Mesenchymal stem cell (in vitro differentiated cells and primary cell): ENCODE results near the gene AGPAT1.
A peak's percentile ranks its signal among the peaks of the same experiment; 100 is the strongest.
"Not testable (repeated sequence)": the region's sequence is repeated elsewhere in the genome, so short reads cannot be mapped to it uniquely, and the experiment has no call there.

Experiments used
- DNase-seq: peaks from one replicate; pipeline ENCODE4 v3.0.0-alpha.2; 2013
- H2AFZ ChIP-seq: one replicate; pipeline ENCODE4 v1.6.1; 2013; ENCODE audit warnings: low read depth, mild to moderate bottlenecking, control low read depth, inconsistent platforms, low read length, moderate library complexity
- H2AK5ac ChIP-seq: 2 replicates; pipeline ENCODE4 v1.6.1; 2013; ENCODE audit warnings: low read length, moderate library complexity, mild to moderate bottlenecking, inconsistent platforms; ENCODE audit not compliant: severe bottlenecking
- H2BK120ac ChIP-seq: one replicate; pipeline ENCODE4 v1.6.1; 2013; ENCODE audit warnings: low read depth, mild to moderate bottlenecking, inconsistent platforms, low read length, moderate library complexity
- H2BK12ac ChIP-seq, 2 experiments: one replicate each; pipeline ENCODE4 v1.6.1; 2013; ENCODE audit warnings: inconsistent platforms in 2 of 2, low read length in 2 of 2, mild to moderate bottlenecking in 2 of 2, moderate library complexity in 2 of 2, control low read depth in 1 of 2
- H2BK15ac ChIP-seq: one replicate; pipeline ENCODE4 v1.6.1; 2013; ENCODE audit warnings: mild to moderate bottlenecking, low read depth, inconsistent platforms; ENCODE audit not compliant: poor library complexity, severe bottlenecking
- H2BK5ac ChIP-seq: 2 replicates; pipeline ENCODE4 v1.6.1; 2013; ENCODE audit warnings: low read depth, mild to moderate bottlenecking, low read length, control low read depth, inconsistent platforms; ENCODE audit not compliant: poor library complexity, severe bottlenecking
- H3K14ac ChIP-seq, 2 experiments: one replicate each; pipeline ENCODE4 v1.6.1; 2013; ENCODE audit warnings: inconsistent platforms in 2 of 2, low read length in 2 of 2, control low read depth in 1 of 2, mild to moderate bottlenecking in 1 of 2, moderate library complexity in 1 of 2
- H3K18ac ChIP-seq, 2 experiments: one replicate each; pipeline ENCODE4 v1.6.1; 2013; ENCODE audit warnings: inconsistent platforms in 2 of 2, low read length in 2 of 2, control low read depth in 1 of 2, low read depth in 1 of 2, mild to moderate bottlenecking in 1 of 2
- H3K23ac ChIP-seq, 2 experiments: one replicate each; pipeline ENCODE4 v1.6.1; 2013; ENCODE audit warnings: inconsistent platforms in 2 of 2, low read length in 2 of 2, mild to moderate bottlenecking in 2 of 2, moderate library complexity in 2 of 2, control low read depth in 1 of 2
- H3K27ac ChIP-seq: 2 replicates; pipeline ENCODE4 v1.5.1; 2013; ENCODE audit warnings: mild to moderate bottlenecking, moderate library complexity, low read length, control low read depth, inconsistent platforms; ENCODE audit not compliant: poor library complexity, severe bottlenecking
- H3K27me3 ChIP-seq, 2 experiments: 2 replicates each; pipeline versions ENCODE4 v1.6.1 to v1.7.0; 2013; ENCODE audit warnings: low read length in 2 of 2, mild to moderate bottlenecking in 2 of 2, moderate library complexity in 2 of 2, control low read depth in 1 of 2, inconsistent platforms in 1 of 2; ENCODE audit not compliant: control insufficient read depth in 1 of 2, insufficient read depth in 1 of 2
- H3K36me3 ChIP-seq, 2 experiments: 2 replicates each; pipeline versions ENCODE4 v1.6.1 to v1.7.0; 2013; ENCODE audit warnings: low read length in 2 of 2, control low read depth in 1 of 2, inconsistent platforms in 1 of 2, low read depth in 1 of 2, mild to moderate bottlenecking in 1 of 2; ENCODE audit not compliant: insufficient read depth in 2 of 2, control insufficient read depth in 1 of 2
- H3K4ac ChIP-seq, 2 experiments: one replicate each; pipeline ENCODE4 v1.6.1; 2013; ENCODE audit warnings: inconsistent platforms in 2 of 2, low read length in 2 of 2, mild to moderate bottlenecking in 2 of 2, moderate library complexity in 2 of 2, control low read depth in 1 of 2, low read depth in 1 of 2
- H3K4me1 ChIP-seq: 2 replicates; pipeline ENCODE4 v1.6.1; 2013; ENCODE audit warnings: low read depth, low read length, control low read depth; ENCODE audit not compliant: control insufficient read depth, insufficient read depth
- H3K4me2 ChIP-seq: 2 replicates; pipeline ENCODE4 v1.6.1; 2013; ENCODE audit warnings: low read length, mild to moderate bottlenecking, inconsistent platforms; ENCODE audit not compliant: poor library complexity, severe bottlenecking
- H3K4me3 ChIP-seq, 2 experiments: 2 replicates each; pipeline versions ENCODE4 v1.5.1 to v1.7.0; 2013; ENCODE audit warnings: low read length in 2 of 2, mild to moderate bottlenecking in 2 of 2, control low read depth in 1 of 2, low read depth in 1 of 2; ENCODE audit not compliant: insufficient read depth in 1 of 2
- H3K79me1 ChIP-seq: replicated peaks from 2 replicates; pipeline ENCODE4 v1.6.1; 2013; ENCODE audit warnings: mild to moderate bottlenecking, control low read depth, low read length, inconsistent platforms; ENCODE audit not compliant: poor library complexity, severe bottlenecking
- H3K9ac ChIP-seq: 2 replicates; pipeline ENCODE4 v1.7.0; 2013; ENCODE audit warnings: mild to moderate bottlenecking, low read length, moderate library complexity
- H3K9me3 ChIP-seq: 2 replicates; pipeline ENCODE4 v1.7.0; 2013; ENCODE audit warnings: mild to moderate bottlenecking, low read length; ENCODE audit not compliant: control insufficient read depth
- H4K8ac ChIP-seq: one replicate; pipeline ENCODE4 v1.6.1; 2013; ENCODE audit warnings: inconsistent platforms, mild to moderate bottlenecking, low read length, moderate library complexity
- H4K91ac ChIP-seq: one replicate; pipeline ENCODE4 v1.6.1; 2013; ENCODE audit warnings: mild to moderate bottlenecking, low read length, inconsistent platforms
- WGBS: methylation state at CpG from one replicate; pipeline ENCODE4 v1.1.7; 2013; ENCODE audit warnings: mixed read lengths; 5-methylcytosine and 5-hydroxymethylcytosine counted together

AGPAT1 gene

GRCh38 chr6:32188381-32189068 lies 12.6 kb upstream of the AGPAT1 start:
- 34% methylated on average over 13 of the region's 13 CpGs for WGBS
- no peak overlapping the region for H2BK5ac ChIP-seq
- peaks cover 33 to 36% of the 10 kb centered on the region in 2 experiments for H3K36me3 ChIP-seq
- H3K4me1 ChIP-seq, result peaks cover 42% of the 10 kb centered on the region
- peak; percentile 48 for DNase-seq
- no peak overlapping the region for H2AK5ac ChIP-seq
- H3K9ac ChIP-seq, result peak overlapping the region; percentile 94
- H3K9me3 ChIP-seq, result no peaks in the 10 kb centered on the region
- peak overlapping the region; percentile 61 for H2BK120ac ChIP-seq
- peak overlapping the region; percentile 66 to 94 for H3K4me3 ChIP-seq
- H3K18ac ChIP-seq, result peak overlapping the region; percentile 16 to 81
- no peak overlapping the region for H2BK12ac ChIP-seq
- no peak overlapping the region for H4K8ac ChIP-seq
- no peak overlapping the region for H2AFZ ChIP-seq
- H2BK15ac ChIP-seq, result no peak overlapping the region
- H3K4me2 ChIP-seq, result peak overlapping the region; percentile 81
- H3K79me1 ChIP-seq, result peaks cover 20% of the 10 kb centered on the region
- no peak overlapping the region for H4K91ac ChIP-seq
- H3K27me3 ChIP-seq, result no peaks in the 10 kb centered on the region
- H3K14ac ChIP-seq, result no peak overlapping the region
- peak overlapping the region; percentile 20 to 87 for H3K4ac ChIP-seq
- H3K23ac ChIP-seq, result peak overlapping the region in 1 of 2 experiments; percentile 46
- H3K27ac ChIP-seq, result peak overlapping the region; percentile 55

GRCh38 chr6:32187725-32188380 lies 12.0 kb upstream of the AGPAT1 start:
- H3K4ac ChIP-seq, H2AK5ac ChIP-seq: not testable (repeated sequence)

GRCh38 chr6:32187009-32187709 lies 11.3 kb upstream of the AGPAT1 start:
- H2BK15ac ChIP-seq, result no peak overlapping the region
- no peak overlapping the region for H4K8ac ChIP-seq
- H3K9me3 ChIP-seq, result no peaks in the 10 kb centered on the region
- H2BK120ac ChIP-seq, result no peak overlapping the region
- H2AFZ ChIP-seq, result no peak overlapping the region
- no peaks in the 10 kb centered on the region for H3K27me3 ChIP-seq
- peaks cover 47 to 49% of the 10 kb centered on the region in 2 experiments for H3K36me3 ChIP-seq
- H3K4ac ChIP-seq, result no peak overlapping the region
- H3K4me2 ChIP-seq, result no peak overlapping the region
- H3K18ac ChIP-seq, result no peak overlapping the region
- no peak overlapping the region for H3K27ac ChIP-seq
- no peak overlapping the region for H3K4me3 ChIP-seq
- no peak overlapping the region for H3K14ac ChIP-seq
- H2BK5ac ChIP-seq, result no peak overlapping the region
- H4K91ac ChIP-seq, result peak overlapping the region; percentile 4
- peak overlapping the region; percentile 39 for H3K9ac ChIP-seq
- no peak overlapping the region for H3K23ac ChIP-seq
- peaks cover 26% of the 10 kb centered on the region for H3K79me1 ChIP-seq
- 92% methylated on average over 11 of the region's 12 CpGs for WGBS
- H2AK5ac ChIP-seq, result no peak overlapping the region
- no peak overlapping the region for H2BK12ac ChIP-seq
- no peak for DNase-seq
- peaks cover 35% of the 10 kb centered on the region for H3K4me1 ChIP-seq

More at GRCh38 chr6:32187725-32188380, 12.0 kb upstream of the AGPAT1 start:
- peaks cover 40 to 42% of the 10 kb centered on the region in 2 experiments for H3K36me3 ChIP-seq
- not testable (repeated sequence) for H3K18ac ChIP-seq, H3K27ac ChIP-seq, H2BK120ac ChIP-seq, DNase-seq, H3K14ac ChIP-seq, H4K8ac ChIP-seq, H3K4me2 ChIP-seq, H2BK12ac ChIP-seq, H2AFZ ChIP-seq, H3K27me3 ChIP-seq, H3K9me3 ChIP-seq, H2BK15ac ChIP-seq, H4K91ac ChIP-seq, H2BK5ac ChIP-seq
- peak overlapping the region; percentile 94 for H3K9ac ChIP-seq
- 84% methylated on average over 13 of the region's 18 CpGs for WGBS
- peak overlapping the region in 1 of 2 experiments; percentile 23 for H3K23ac ChIP-seq
- H3K79me1 ChIP-seq, result peaks cover 23% of the 10 kb centered on the region
- peaks cover 42% of the 10 kb centered on the region for H3K4me1 ChIP-seq
- H3K4me3 ChIP-seq, result peak overlapping the region in 1 of 2 experiments; percentile 94
